Measurements from ENCODE around the gene TERT.

DNA sequence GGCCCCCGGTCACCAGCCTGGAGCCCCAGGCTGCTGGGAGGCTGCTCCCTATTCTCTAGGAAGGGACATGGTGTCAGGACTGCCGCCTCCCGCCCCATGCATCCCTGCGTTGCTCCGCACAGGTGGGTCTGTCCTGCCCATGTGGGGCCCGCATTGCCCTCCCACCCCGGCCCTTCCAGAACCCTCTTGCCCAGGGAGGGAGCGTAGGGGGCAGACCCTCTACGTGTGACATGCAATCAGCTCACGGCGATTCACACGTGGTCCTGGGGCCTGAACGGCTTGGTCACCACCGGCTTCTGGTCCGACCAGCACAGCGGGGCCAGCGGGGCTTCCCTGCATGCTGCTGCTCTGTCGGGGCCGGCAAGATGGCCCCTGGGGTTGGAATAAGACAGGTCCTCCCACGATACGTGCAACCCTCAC is 84.0 kb downstream of the TERT start:
- TF ChIP-seq ZNF639 (tag by site-specific recombination; IDR thresholded peaks at IDR 0.05) (no peak), CTCF (tag by site-specific recombination; IDR thresholded peaks at IDR 0.05) (no peak), ZNF785 (tag by site-specific recombination; IDR thresholded peaks at IDR 0.05) (no peak), SETDB1 (IDR thresholded peaks at IDR 0.05; ENCODE audit: insufficient read length, low read length) (no peak), REPIN1 (tag by site-specific recombination; IDR thresholded peaks at IDR 0.05; ENCODE audit: low read depth) (no peak), ZNF501 (tag by site-specific recombination; IDR thresholded peaks at IDR 0.05) (no peak), ATF2 (tag by site-specific recombination; IDR thresholded peaks at IDR 0.05; ENCODE audit: low read depth) (no peak), ZNF791 (tag by site-specific recombination; IDR thresholded peaks at IDR 0.05) (no peak), GLI2 (tag by site-specific recombination; IDR thresholded peaks at IDR 0.05; ENCODE audit: borderline replicate concordance, low read depth) (no peak), ZNF121 (tag by site-specific recombination; IDR thresholded peaks at IDR 0.05) (no peak)
- TF ChIP-seq, protein P1, sequence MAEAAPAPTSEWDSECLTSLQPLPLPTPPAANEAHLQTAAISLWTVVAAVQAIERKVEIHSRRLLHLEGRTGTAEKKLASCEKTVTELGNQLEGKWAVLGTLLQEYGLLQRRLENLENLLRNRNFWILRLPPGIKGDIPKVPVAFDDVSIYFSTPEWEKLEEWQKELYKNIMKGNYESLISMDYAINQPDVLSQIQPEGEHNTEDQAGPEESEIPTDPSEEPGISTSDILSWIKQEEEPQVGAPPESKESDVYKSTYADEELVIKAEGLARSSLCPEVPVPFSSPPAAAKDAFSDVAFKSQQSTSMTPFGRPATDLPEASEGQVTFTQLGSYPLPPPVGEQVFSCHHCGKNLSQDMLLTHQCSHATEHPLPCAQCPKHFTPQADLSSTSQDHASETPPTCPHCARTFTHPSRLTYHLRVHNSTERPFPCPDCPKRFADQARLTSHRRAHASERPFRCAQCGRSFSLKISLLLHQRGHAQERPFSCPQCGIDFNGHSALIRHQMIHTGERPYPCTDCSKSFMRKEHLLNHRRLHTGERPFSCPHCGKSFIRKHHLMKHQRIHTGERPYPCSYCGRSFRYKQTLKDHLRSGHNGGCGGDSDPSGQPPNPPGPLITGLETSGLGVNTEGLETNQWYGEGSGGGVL (tag by site-specific recombination; IDR thresholded peaks at IDR 0.05) = no peak
